K562 (cell line): ENCODE data around the gene ALKBH4. TPM values are rescaled to one million over a fixed set of nuclear protein-coding genes. Genes with fewer than 3 reads are reported as not detected.

Experiments used
- ATAC-seq: fragments of 200-7000 bp; cut with Tn5 transposase; 3 replicates; pipeline ENCODE4 v1.9.1; 2020; ENCODE audit warnings: moderate library complexity
- BruUV-seq: library from RNA; stranded (reverse); fragments of 400-500 nt; replicated peaks from 2 replicates; lab custom pipeline; 2021; lab: Mats Ljungman, UMichigan
- CTCF ChIA-PET: fragments of 300-600 bp; formaldehyde crosslinking; extraction: SDS; loops from one replicate; lab custom pipeline; 2021; ENCODE audit warnings: low intra/inter-chr PET ratio; lab: Yijun Ruan, JAX
- POLR2A ChIA-PET: fragments of 300-600, 350-650 bp; sonication (Branson Sonifier 250); formaldehyde crosslinking; extraction: SDS; loops from one replicate; lab custom pipeline; 2021; ENCODE audit warnings: antibody characterized with exemption, inconsistent platforms; lab: Yijun Ruan, JAX
- DNase-seq, 4 experiments: peaks; one replicate each; pipeline versions ENCODE4 v3.0.0 to v3.0.0-alpha.2; 2011 to 2018; ENCODE audit warnings: low spot score in 3 of 4, mixed read lengths in 3 of 4; ENCODE audit errors: extremely low read depth in 1 of 4
- FAIRE-seq: peaks from 2 replicates; lab custom pipeline; 2011; peaks lifted over from hg19 to GRCh38; lab: Jason Lieb, UNC
- H2AFZ ChIP-seq: 2 replicates; pipeline ENCODE4 v1.6.0; 2011; ENCODE audit warnings: low read depth, low read length, control low read depth, inconsistent platforms
- H3K27ac ChIP-seq: fragments of 200-600 bp; 3 replicates; pipeline ENCODE4 v1.8.0; 2011; ENCODE audit warnings: low read depth, mild to moderate bottlenecking, control low read depth, inconsistent platforms, low read length, moderate library complexity, mixed read lengths; ENCODE audit errors: extremely low read depth
- H3K27me3 ChIP-seq, 2 experiments: fragments of 300-600 bp in 1 of 2; 2 replicates in 1 of 2; 3 replicates in 1 of 2; pipeline versions ENCODE4 v1.6.0 to v1.8.0; 2011; ENCODE audit warnings: inconsistent platforms in 2 of 2, low read length in 2 of 2, mild to moderate bottlenecking in 1 of 2, mixed read lengths in 1 of 2, moderate library complexity in 1 of 2; ENCODE audit not compliant: control insufficient read depth in 2 of 2, insufficient read depth in 2 of 2
- H3K36me3 ChIP-seq: fragments of 300-600 bp; 3 replicates; pipeline ENCODE4 v1.8.0; 2011; ENCODE audit warnings: mild to moderate bottlenecking, low read length, inconsistent platforms; ENCODE audit not compliant: control insufficient read depth, insufficient read depth
- H3K4me1 ChIP-seq, 2 experiments: fragments of 200-600 bp in 1 of 2; replicated peaks in 1 of 2; 2 replicates in 1 of 2; 3 replicates in 1 of 2; pipeline versions ENCODE4 v1.5.1 to v1.8.0; 2011; ENCODE audit warnings: inconsistent platforms in 2 of 2, low read length in 2 of 2, mild to moderate bottlenecking in 1 of 2, mixed read lengths in 1 of 2, moderate library complexity in 1 of 2; ENCODE audit not compliant: control insufficient read depth in 2 of 2, insufficient read depth in 2 of 2
- H3K4me2 ChIP-seq: 2 replicates; pipeline ENCODE4 v1.6.1; 2011; ENCODE audit warnings: low read length, control low read depth, inconsistent platforms, mixed read lengths; ENCODE audit not compliant: insufficient read depth
- H3K4me3 ChIP-seq: fragments of 200-600 bp; sonication (generic), shearing (Covaris generic); 2 replicates; pipeline ENCODE4 v1.5.1; 2016; ENCODE audit warnings: control low read depth, inconsistent platforms
- H3K79me2 ChIP-seq: fragments of 200-600 bp; 3 replicates; pipeline ENCODE4 v1.8.0; 2011; ENCODE audit warnings: low read length, inconsistent platforms; ENCODE audit not compliant: control insufficient read depth, insufficient read depth
- H3K9ac ChIP-seq, 2 experiments: 2 replicates each; pipeline versions ENCODE4 v1.6.0 to v1.6.1; 2011; ENCODE audit warnings: low read depth in 2 of 2, low read length in 2 of 2, control low read depth in 1 of 2, inconsistent platforms in 1 of 2, mild to moderate bottlenecking in 1 of 2, mixed read lengths in 1 of 2; ENCODE audit not compliant: insufficient read depth in 1 of 2
- H3K9me1 ChIP-seq: one replicate; pipeline ENCODE4 v1.6.0; 2011; ENCODE audit warnings: inconsistent platforms, mild to moderate bottlenecking, low read length, moderate library complexity; ENCODE audit not compliant: control insufficient read depth, insufficient read depth
- H3K9me3 ChIP-seq: replicated peaks from 2 replicates; pipeline ENCODE4 v1.5.1; 2011; ENCODE audit warnings: low read depth, low read length, inconsistent platforms; ENCODE audit not compliant: control insufficient read depth, insufficient read depth
- H4K20me1 ChIP-seq: replicated peaks from 2 replicates; pipeline ENCODE4 v1.6.1; 2011; ENCODE audit warnings: low read length, inconsistent platforms, mixed read lengths; ENCODE audit not compliant: control insufficient read depth, insufficient read depth
- CREB1 ChIP-seq, 2 experiments: sonication (generic) in 1 of 2; formaldehyde crosslinking in 1 of 2; IDR thresholded peaks; 2 replicates each; pipeline versions ENCODE4 v1.6.1 to v1.8.0; 2012 to 2022; ENCODE audit warnings: inconsistent platforms in 1 of 2, mild to moderate bottlenecking in 1 of 2, missing genetic modification reagents in 1 of 2, moderate library complexity in 1 of 2
- FOSL1 ChIP-seq: fragments of 200-800 bp; sonication (Bioruptor generic); conservative IDR thresholded peaks from 2 replicates; pipeline ENCODE4 v1.6.1; 2016; ENCODE audit warnings: missing genetic modification characterization, missing compliant biosample characterization
- FOXA3 ChIP-seq, 2 experiments: fragments of 450-650 bp in 1 of 2; sonication (generic) in 1 of 2; formaldehyde crosslinking; IDR thresholded peaks in 1 of 2; conservative IDR thresholded peaks in 1 of 2; 2 replicates each; pipeline versions ENCODE4 v1.4.0 to v1.8.0; 2020 to 2022; ENCODE audit warnings: mild to moderate bottlenecking in 2 of 2, missing genetic modification reagents in 1 of 2
- HNRNPH1 ChIP-seq: fragments of 200-400 bp; formaldehyde crosslinking; optimal IDR thresholded peaks from 2 replicates; pipeline ENCODE3; 2017; ENCODE audit warnings: low read depth, mild to moderate bottlenecking, low read length, moderate library complexity
- NR2C1 ChIP-seq, 2 experiments: fragments of 450-650 bp; IDR thresholded peaks; 2 replicates each; pipeline ENCODE4 v1.6.1; 2017; ENCODE audit warnings: mild to moderate bottlenecking in 2 of 2, antibody characterized with exemption in 1 of 2, inconsistent platforms in 1 of 2, missing compliant biosample characterization in 1 of 2, missing genetic modification characterization in 1 of 2
- TAF15 ChIP-seq: fragments of 200-400 bp; formaldehyde crosslinking; IDR thresholded peaks from 2 replicates; pipeline ENCODE4 v1.6.1; 2017; ENCODE audit warnings: mild to moderate bottlenecking, low read depth, low read length, moderate library complexity
- ZC3H11A ChIP-seq: IDR thresholded peaks from 2 replicates; pipeline ENCODE4 v1.6.1; 2012; ENCODE audit warnings: low read depth, low read length, improper control_type of control experiment
- ZNF121 ChIP-seq: sonication (generic); formaldehyde crosslinking; conservative IDR thresholded peaks from 2 replicates; pipeline ENCODE4 v1.8.0; 2022; ENCODE audit warnings: missing genetic modification reagents
- WGBS: fragments of 100-300 bp; shearing (Covaris generic); methylation state at CpG from one replicate; pipeline ENCODE4 v1.1.6; 2016; ENCODE audit warnings: low coverage, mixed read lengths; ENCODE audit not compliant: insufficient coverage; ENCODE audit errors: missing lambda C conversion rate; 5-methylcytosine and 5-hydroxymethylcytosine counted together
- in situ Hi-C: fragments of 300-500 bp; cut with MboI; formaldehyde crosslinking; loops from 4 replicates; pipeline ENCODE4 v1.15.0; 2018; ENCODE audit warnings: inconsistent platforms, mixed read lengths
- intact Hi-C: fragments of 100-400 bp; cut with micrococcal nuclease; formaldehyde crosslinking; loops from 2 replicates; pipeline ENCODE4 v1.14.2; 2022
- polyA plus RNA-seq, 8 experiments: library from polyadenylated mRNA; depleted of rRNA in 4 of 8; stranded (reverse) in 5 of 8; unstranded in 3 of 8; fragments of >200 nt; fragmentation: Nextera tagmentation in 2 of 8; fragmentation: Illumina TruSeq in 1 of 8; extraction: Ambion mirVana in 2 of 8; extraction: Trizol in 1 of 8; gene quantifications; 2 replicates each; pipeline versions ENCODE4 v1.2.1 to v1.2.3, GENCODE V29; 2011 to 2014; ENCODE audit warnings: inconsistent platforms in 1 of 8, missing spikeins in 1 of 8
- total RNA-seq, 7 experiments: library from RNA; depleted of rRNA in 6 of 7; stranded (reverse); fragments of >200 nt in 6 of 7; fragmentation: Illumina TruSeq in 2 of 7; extraction: Trizol in 2 of 7; gene quantifications; 2 replicates each; pipeline versions ENCODE4 v1.2.1 to v1.2.3, GENCODE V29; 2011 to 2021; ENCODE audit warnings: low replicate concordance in 1 of 7

ALKBH4 gene
- total and polyA plus RNA-seq, 9 of the 15 experiments (the other 6 are each of a cell fraction or from before 2014, with no cell fraction given) = 4.6 to 21.4 (median 11.8) TPM

- BruUV-seq = no TSS peak
- CTCF ChIA-PET = no interaction called here
- Histone ChIP-seq H3K36me3 (peaks cover 17% of the 10 kb centered on the region; the same call in 1 of the 3 replicates), H3K27ac (no peak overlapping the region), H3K4me3 (no peak overlapping the region), H3K79me2 (no peaks in the 10 kb centered on the region), H3K9me1 (no peaks in the 10 kb centered on the region), H4K20me1 (no peaks in the 10 kb centered on the region), H3K27me3 (no peaks in the 10 kb centered on the region), H3K9ac (no peak overlapping the region), H3K9me3 (no peaks in the 10 kb centered on the region), H3K4me2 (no peak overlapping the region), H3K4me1 (peaks cover 16 to 44% of the 10 kb centered on the region in 2 experiments), H2AFZ (no peak overlapping the region)
- WGBS = 94% methylated on average over 15 of the region's 15 CpGs
- no peak for DNase-seq
- ATAC-seq = no peak
- POLR2A ChIA-PET = interaction anchor here (0.7 to 1.0 kb wide), 2 partner anchors 9 to 143 kb away, joined by 4 read pairs; no protein-coding TSS in a partner anchor
- intact Hi-C loops = no loop called here
- no peak for FAIRE-seq
- TF ChIP-seq CREB1 (IDR thresholded peaks at IDR 0.05) (no peak), CREB1 (CRISPR knock-in tag; IDR thresholded peaks at IDR 0.05) (no peak), ZNF121 (CRISPR knock-in tag) (peak; percentile 74), NR2C1 (IDR thresholded peaks at IDR 0.05) (peak; percentile 34; the same call in 1 of the 2 replicates), NR2C1 (tag; IDR thresholded peaks at IDR 0.05) (0 out of 2 replicates have a peak, but pooled peaks have one; percentile 19)
- in situ Hi-C loops = no loop called here
Observed at GRCh38 chr7:102449136-102449535, 15.5 kb downstream of the ALKBH4 start.

- no TSS peak for BruUV-seq
- in situ Hi-C loops = no loop called here
- H3K4me3 ChIP-seq = no peak overlapping the region
- FAIRE-seq = no peak
- no peaks in the 10 kb centered on the region for H3K27me3 ChIP-seq
- no peak for DNase-seq
- ChIA-PET CTCF (no interaction called here), POLR2A (interaction anchor here (1.5 kb wide), 1 partner anchor 9 kb away, joined by 3 read pairs; no protein-coding TSS in a partner anchor)
- H4K20me1 ChIP-seq = no peaks in the 10 kb centered on the region
- H3K27ac ChIP-seq = no peak overlapping the region
- no peaks in the 10 kb centered on the region for H3K9me1 ChIP-seq
- ATAC-seq = no peak
- H3K4me1 ChIP-seq = peaks cover 22 to 62% of the 10 kb centered on the region in 2 experiments
- no peak overlapping the region for H3K4me2 ChIP-seq
- H3K36me3 ChIP-seq = peaks cover 18% of the 10 kb centered on the region; the same call in 1 of the 3 replicates
- no peak overlapping the region for H2AFZ ChIP-seq
- WGBS = 78% methylated on average over 14 of the region's 14 CpGs
- H3K79me2 ChIP-seq = no peaks in the 10 kb centered on the region
- intact Hi-C loops = no loop called here
- peak overlapping the region in 1 of 2 experiments; percentile 51; a peak in 1 of 4 replicates for H3K9ac ChIP-seq
- no peaks in the 10 kb centered on the region for H3K9me3 ChIP-seq
- no peak for TF ChIP-seq FOXA3 (CRISPR knock-in tag; conservative IDR thresholded peaks at IDR 0.05 in 1 of 2, IDR thresholded peaks at IDR 0.05 in 1 of 2)
- no peak for TF ChIP-seq TAF15
- no peak for TF ChIP-seq HNRNPH1
- no peak for TF ChIP-seq ZC3H11A
- TF ChIP-seq FOSL1 (tag) = no peak
Observed at GRCh38 chr7:102447311-102447710, 17.4 kb downstream of the ALKBH4 start.
